ENCODE data around the gene COX7A2.
A peak's percentile ranks its signal among the peaks of the same experiment; 100 is the strongest.

The COX7A2 gene

DNA sequence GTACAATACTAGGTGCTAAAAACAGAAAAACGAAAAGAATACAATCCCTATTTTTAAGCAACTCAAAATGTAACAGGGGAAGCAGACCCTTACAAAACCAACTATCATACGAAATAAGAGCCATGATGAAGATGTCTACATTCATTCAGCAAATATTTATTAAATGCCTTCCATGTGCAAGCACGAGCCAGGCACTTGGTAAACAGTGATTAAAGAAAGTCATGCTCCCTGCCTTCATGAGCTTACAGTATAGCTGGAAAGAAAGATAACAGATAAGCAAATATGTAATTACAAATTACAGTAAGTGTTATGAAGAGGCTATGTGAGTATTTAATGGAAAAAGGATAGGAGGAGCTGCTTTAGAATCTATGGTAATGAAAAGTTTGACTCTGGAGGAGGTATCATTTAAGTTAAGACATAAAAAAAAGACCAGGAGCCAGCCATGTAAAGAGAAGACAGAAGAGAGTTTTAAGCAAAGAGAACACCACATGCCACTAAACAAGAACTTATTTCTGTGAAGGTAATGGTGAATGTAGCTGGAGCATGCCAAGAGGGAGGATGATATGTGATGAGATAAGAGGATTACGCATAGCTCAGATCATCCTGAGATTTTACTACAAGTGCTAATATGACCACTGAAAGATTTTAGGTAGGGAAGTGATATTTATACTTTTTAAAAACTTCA lies 19.3 kb upstream of the COX7A2 start:
- no peak for DNase-seq (ENCODE audit: low read depth in 1 of 2, low spot score in 1 of 2)
- in situ Hi-C loops (cut with HindIII; ENCODE audit: low pct_unique_long_range_greater_than_20kb, low sequenced_read_pairs), result no loop called here
- no peak for TF ChIP-seq JUND (IDR thresholded peaks at IDR 0.05; ENCODE audit: low read depth)

DNA sequence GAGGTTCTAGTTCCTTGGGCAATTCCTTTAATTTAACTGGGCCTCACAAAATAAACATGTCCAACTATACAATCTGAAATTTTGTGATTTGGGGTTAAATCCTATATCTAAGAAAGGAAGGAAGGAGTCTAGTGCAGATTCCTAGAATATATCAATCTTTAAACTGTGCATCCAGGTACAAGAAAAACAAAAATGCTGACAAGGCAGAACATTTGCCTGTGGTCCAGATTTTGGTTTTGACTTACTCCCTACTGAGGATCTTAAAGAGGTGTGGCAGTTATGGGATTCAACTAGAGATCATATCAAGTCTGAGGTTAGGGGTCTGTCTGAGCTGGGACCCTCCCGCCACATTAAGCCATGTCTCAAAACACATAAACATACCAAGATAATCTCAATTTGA lies 17.7 kb upstream of the COX7A2 start:
- in situ Hi-C loops (cut with HindIII; ENCODE audit: low pct_unique_long_range_greater_than_20kb, low sequenced_read_pairs), result no loop called here
- TF ChIP-seq JUND (IDR thresholded peaks at IDR 0.05; ENCODE audit: low read depth), result no peak
- no peak for DNase-seq (ENCODE audit: low read depth in 1 of 2, low spot score in 1 of 2)

DNA sequence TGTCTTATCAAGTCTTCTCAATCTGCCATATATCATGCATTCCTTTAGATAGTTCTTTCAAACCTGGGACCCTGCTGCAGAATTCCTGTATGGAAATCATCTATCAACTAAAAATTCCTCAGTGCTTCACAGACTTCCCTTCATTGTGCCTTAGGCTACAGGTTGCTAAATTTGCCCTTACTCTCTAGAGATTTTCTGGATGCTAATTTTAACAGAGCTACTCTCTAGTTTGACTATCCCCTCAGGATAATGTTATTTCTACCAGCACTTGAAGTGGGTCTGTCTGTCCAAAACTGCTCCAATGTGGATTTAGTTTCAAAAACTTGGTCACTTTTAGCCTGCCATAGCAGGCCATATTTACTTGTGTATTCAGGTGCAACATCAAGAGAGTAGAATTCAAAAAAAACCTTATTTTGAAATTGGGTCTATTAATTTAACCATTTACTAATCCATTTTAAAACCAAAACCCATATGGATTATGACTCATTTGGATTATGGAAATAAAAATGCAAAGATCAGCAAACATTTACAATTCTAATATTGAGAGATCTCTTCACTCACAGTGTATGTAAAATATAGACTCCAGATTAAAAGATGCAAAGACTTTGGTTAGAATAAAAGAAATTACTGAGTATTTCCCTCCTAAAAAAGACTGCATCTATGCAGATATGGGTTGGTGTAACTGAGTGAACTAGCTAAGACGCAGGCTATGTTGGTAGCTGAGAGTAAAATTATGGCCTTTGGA lies 13.9 kb upstream of the COX7A2 start:
- in situ Hi-C loops (cut with HindIII; ENCODE audit: low pct_unique_long_range_greater_than_20kb, low sequenced_read_pairs), result no loop called here
- no peak for DNase-seq (ENCODE audit: low read depth in 1 of 2, low spot score in 1 of 2)
- TF ChIP-seq JUND (IDR thresholded peaks at IDR 0.05; ENCODE audit: low read depth), result no peak

DNA sequence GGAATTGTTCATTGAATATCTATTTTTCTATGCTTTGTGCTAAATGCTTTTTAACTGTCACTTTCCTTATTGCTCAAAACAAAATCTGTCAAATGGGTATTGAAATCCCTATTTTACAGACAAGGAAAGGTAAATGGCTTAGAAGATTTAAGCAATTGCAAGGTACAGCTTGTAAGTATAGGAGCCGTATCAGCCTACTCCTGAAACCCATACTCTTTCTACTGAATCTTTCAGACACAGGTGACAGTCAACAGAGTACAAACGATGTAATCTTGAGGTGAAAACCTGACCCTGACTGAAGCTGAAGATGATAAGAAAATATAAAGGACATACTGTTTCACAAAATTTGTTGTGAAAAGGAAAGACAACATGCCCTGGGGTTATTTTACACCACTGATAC lies 7.0 kb upstream of the COX7A2 start:
- no peak for TF ChIP-seq JUND (IDR thresholded peaks at IDR 0.05; ENCODE audit: low read depth)
- in situ Hi-C loops (cut with HindIII; ENCODE audit: low pct_unique_long_range_greater_than_20kb, low sequenced_read_pairs), result no loop called here
- no peak for DNase-seq (ENCODE audit: low read depth in 1 of 2, low spot score in 1 of 2)

DNA sequence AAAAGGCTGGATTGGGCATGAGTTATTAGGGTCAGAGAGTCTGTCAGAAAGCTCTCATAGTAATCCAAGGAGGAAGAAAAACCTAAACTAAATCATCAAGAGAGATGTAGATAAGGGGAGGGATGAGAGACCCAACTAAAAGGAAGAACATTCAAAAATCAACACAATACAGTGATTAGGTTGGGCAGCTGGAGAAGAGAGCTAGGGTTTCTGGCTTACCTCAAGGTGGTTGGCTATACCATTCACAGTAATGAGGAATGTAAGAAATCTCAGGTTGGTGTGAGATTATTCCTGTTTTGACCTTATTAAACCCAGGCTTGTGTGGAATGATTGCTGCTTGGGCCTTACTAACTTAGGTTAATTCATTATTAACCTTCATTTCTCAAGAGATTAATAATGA lies 6.2 kb upstream of the COX7A2 start:
- no peak for DNase-seq (ENCODE audit: low read depth in 1 of 2, low spot score in 1 of 2)
- in situ Hi-C loops (cut with HindIII; ENCODE audit: low pct_unique_long_range_greater_than_20kb, low sequenced_read_pairs), result no loop called here

DNA sequence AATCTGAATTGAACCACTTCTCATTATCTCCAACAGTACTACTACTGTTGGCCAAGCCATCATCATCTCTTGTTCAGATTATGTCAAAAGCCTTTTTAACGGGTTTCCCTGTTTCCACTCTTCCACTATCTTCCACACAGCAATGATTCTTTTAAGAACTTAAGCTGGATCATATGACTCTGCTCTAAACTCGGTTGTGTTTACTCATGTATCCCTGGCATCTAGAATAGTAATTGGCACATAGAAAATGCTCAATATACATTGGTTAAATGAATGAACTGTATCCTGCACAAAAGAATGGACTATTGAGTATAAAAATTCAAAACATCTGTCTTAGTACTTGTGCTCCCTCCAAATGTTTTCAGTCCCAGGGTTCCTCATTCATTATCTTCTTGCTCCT lies 2.8 kb upstream of the COX7A2 start:
- no peak for DNase-seq (ENCODE audit: low read depth in 1 of 2, low spot score in 1 of 2)

More for the DNA sequence above, 6.2 kb upstream of the COX7A2 start:
- no peak for TF ChIP-seq JUND (IDR thresholded peaks at IDR 0.05; ENCODE audit: low read depth)

DNA sequence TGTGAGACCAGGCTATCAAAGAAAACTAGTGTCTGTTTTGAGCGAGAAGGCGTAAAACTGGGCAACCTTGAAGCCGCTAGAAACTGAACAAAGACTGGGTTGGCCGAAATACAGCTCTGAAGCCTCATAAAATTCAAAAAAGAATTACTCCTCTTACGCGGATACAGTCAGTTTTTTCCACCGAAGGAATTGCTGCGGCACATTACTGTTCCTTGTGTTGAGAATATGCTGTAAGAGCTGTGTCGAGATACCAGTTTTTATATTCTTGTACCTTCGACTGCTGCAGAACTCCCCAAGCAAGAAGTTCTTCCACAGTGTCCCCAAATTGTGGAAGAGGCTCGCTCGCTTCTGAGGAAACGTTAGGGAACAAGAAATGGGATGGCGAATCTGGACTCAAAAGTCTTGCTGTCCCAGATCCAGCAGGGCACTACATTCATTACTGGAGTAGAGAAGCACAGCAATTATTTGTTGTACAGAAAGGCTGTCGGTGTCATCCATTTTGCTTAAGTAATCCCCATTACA lies 523 bp upstream of the COX7A2 start:
- peak in 1 of 2 experiments; percentile 19 for DNase-seq (ENCODE audit: low read depth in 1 of 2, low spot score in 1 of 2)
- no peak for TF ChIP-seq JUND (IDR thresholded peaks at IDR 0.05; ENCODE audit: low read depth)
- in situ Hi-C loops (cut with HindIII; ENCODE audit: low pct_unique_long_range_greater_than_20kb, low sequenced_read_pairs), result no loop called here

More for the DNA sequence above, 2.8 kb upstream of the COX7A2 start:
- no peak for TF ChIP-seq JUND (IDR thresholded peaks at IDR 0.05; ENCODE audit: low read depth)
- in situ Hi-C loops (cut with HindIII; ENCODE audit: low pct_unique_long_range_greater_than_20kb, low sequenced_read_pairs), result no loop called here

DNA sequence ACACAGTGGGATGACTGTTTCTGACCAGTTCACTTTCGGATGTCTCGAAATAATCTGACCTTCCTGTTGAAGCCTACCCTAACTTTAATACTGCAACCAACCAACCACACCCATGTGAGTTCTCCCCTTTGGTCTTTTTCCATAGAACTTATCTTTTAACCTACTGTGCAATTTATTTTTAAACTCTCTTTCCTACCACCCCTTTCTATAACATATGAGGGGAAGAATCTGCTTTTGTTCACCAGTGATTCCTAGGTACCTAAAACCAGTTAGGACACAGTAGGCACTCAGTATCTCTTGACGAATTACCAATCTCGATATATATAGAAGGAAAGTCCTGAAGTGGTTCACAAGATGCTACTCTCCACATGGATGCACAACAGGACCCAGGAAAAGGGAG lies 7.0 kb downstream of the COX7A2 start:
- no peak for TF ChIP-seq JUND (IDR thresholded peaks at IDR 0.05; ENCODE audit: low read depth)
- no peak for DNase-seq (ENCODE audit: low read depth in 1 of 2, low spot score in 1 of 2)
- in situ Hi-C loops (cut with HindIII; ENCODE audit: low pct_unique_long_range_greater_than_20kb, low sequenced_read_pairs), result no loop called here

DNA sequence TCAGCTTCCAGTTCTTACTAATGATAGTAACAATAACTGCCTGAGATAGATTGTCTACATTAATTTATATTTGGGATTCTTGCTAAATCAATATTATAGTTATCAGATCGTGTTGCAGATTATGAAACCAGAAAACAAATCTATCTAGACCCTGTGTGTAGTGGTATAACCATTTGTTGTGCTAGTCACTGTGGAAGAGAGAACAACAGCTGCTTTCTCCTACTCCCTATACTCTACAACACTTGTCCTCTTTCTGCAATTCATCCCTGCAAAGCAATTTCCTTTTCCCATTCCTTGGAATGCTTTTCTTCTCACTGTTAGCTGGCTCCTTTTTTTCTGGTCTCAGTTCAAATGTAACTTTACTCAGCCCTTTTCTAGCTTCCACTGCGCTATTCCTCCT lies 8.3 kb downstream of the COX7A2 start:
- in situ Hi-C loops (cut with HindIII; ENCODE audit: low pct_unique_long_range_greater_than_20kb, low sequenced_read_pairs), result no loop called here
- DNase-seq (ENCODE audit: low read depth in 1 of 2, low spot score in 1 of 2), result no peak
- no peak for TF ChIP-seq JUND (IDR thresholded peaks at IDR 0.05; ENCODE audit: low read depth)

DNA sequence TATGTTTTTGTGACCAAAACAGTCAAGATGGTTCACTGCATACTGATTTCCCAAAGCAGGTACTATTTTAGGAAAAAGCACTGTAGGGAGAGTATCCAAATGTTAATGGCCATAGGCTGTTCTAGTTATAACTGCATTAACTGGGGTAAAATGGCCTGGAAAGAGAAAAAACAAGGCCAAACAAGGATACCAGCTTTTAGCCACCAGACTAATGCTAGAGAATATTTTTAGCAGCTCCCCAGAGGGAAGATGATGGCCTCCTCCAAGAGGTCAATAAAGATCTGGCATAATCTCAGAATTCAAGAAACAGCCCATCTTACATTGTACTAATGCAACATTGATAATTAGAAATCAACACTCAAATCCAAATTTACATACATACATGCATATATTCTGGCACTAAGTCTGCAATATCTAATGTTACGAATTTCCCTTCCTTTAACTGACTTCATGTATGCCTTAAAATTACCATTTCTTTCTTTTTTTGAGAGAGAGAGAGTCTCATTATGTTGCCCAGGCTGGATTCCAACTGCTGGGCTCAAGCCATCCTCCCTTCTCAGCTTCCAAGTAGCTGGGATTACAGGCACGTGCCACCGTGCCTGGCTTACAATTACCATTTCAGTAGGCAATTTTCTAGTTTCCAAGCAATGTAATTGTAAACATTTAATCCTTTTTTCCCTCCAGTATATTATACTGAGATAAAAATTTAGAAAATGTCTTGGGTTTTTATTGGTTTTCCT lies 9.3 kb downstream of the COX7A2 start:
- TF ChIP-seq JUND (IDR thresholded peaks at IDR 0.05; ENCODE audit: low read depth), result no peak
- no peak for DNase-seq (ENCODE audit: low read depth in 1 of 2, low spot score in 1 of 2)
- in situ Hi-C loops (cut with HindIII; ENCODE audit: low pct_unique_long_range_greater_than_20kb, low sequenced_read_pairs), result no loop called here

DNA sequence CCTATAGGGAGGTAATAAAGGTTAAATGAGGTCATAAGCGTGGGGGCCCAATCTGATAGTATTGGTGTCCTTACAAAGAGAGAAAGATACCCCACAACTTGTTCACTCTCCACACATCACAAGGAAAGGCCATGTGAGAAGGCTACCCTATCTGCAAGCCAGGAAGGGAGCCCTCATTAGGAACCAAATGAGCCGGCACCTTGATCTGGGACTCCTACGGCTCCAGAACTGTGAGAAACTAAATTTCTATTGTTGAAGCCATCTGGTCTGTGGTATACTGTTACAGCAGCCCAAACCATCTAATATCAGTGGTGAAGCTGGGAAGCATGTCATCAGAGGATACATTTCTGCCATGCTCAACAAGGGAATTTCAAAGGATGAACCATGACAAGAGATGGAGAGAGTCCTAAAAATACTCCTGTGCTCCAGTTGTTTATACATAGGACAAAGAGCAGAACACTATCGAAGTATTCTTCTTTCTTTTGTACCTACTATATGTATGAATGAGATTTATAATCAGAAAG lies 10.4 kb downstream of the COX7A2 start:
- TF ChIP-seq JUND (IDR thresholded peaks at IDR 0.05; ENCODE audit: low read depth), result no peak
- no peak for DNase-seq (ENCODE audit: low read depth in 1 of 2, low spot score in 1 of 2)
- in situ Hi-C loops (cut with HindIII; ENCODE audit: low pct_unique_long_range_greater_than_20kb, low sequenced_read_pairs), result no loop called here

DNA sequence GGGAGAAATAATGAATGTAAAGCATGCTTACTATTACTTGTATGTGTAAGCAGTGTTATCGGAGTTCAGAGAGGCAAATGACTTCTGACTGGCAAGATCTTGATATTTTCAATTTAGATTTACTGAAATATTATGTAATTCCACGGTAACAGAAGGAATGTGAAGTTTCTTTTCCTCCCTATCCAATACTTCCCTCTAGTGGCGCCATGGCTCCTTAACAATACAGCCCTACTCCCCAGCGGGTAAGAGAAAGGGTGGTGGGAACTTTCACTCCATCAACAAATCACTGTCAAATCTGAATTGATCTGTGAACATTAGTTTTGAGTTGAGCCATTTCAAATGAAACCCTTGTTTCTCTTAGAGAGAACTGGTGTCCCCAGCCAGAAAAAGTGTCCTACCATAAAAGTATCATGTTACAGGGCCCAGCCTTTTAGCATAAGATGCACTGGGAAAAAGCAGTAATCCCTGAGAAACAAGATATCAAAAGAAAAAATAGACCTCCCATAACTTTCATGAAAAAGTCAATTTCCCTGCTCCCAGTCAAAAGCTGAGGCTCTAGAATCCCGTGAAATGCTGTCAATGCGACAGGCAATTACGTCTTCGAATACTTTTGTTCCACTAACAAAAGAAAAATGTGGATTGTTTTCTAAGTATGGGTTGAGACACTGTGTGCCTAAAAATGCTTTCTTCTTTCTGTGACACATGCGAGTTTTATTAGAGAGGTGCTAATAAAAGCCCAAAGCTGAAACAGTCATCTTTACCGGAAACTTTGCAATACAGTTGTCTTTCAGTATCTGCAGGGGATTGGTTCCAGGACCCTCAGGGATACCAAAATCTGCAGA lies 12.9 kb downstream of the COX7A2 start:
- TF ChIP-seq JUND (IDR thresholded peaks at IDR 0.05; ENCODE audit: low read depth), result no peak
- in situ Hi-C loops (cut with HindIII; ENCODE audit: low pct_unique_long_range_greater_than_20kb, low sequenced_read_pairs), result no loop called here
- DNase-seq (ENCODE audit: low read depth in 1 of 2, low spot score in 1 of 2), result peak; percentile 11 to 62
